MM.1S (cell line): Measurements from ENCODE around the gene CD109.

Source experiments
- DNase-seq: peaks from one replicate; pipeline ENCODE4 v3.0.0-alpha.2; 2015
- H2AFZ ChIP-seq: fragments of 300-600 bp; sonication (generic); 2 replicates; pipeline ENCODE4 v1.6.0; 2016; ENCODE audit warnings: antibody characterized with exemption, low read length
- H3F3A ChIP-seq: fragments of 300-600 bp; sonication (generic); 2 replicates; pipeline ENCODE4 v1.6.1; 2016; ENCODE audit warnings: mild to moderate bottlenecking, antibody characterized with exemption, low read length, moderate library complexity, mixed read lengths; ENCODE audit not compliant: insufficient read depth
- H3K27ac ChIP-seq: fragments of 300-600 bp; sonication (generic); 2 replicates; pipeline ENCODE4 v1.5.1; 2016; ENCODE audit warnings: mild to moderate bottlenecking, low read length
- H3K27me3 ChIP-seq: fragments of 300-600 bp; sonication (generic); replicated peaks from 2 replicates; pipeline ENCODE4 v1.6.0; 2016; ENCODE audit warnings: low read length; ENCODE audit not compliant: insufficient read depth
- H3K36me3 ChIP-seq: fragments of 300-600 bp; sonication (generic); replicated peaks from 2 replicates; pipeline ENCODE4 v1.6.1; 2016; ENCODE audit warnings: mild to moderate bottlenecking, low read length, mixed read lengths; ENCODE audit not compliant: insufficient read depth
- H3K4me1 ChIP-seq: fragments of 300-600 bp; sonication (generic); 2 replicates; pipeline ENCODE4 v1.6.1; 2016; ENCODE audit warnings: low read length, mixed read lengths
- H3K4me2 ChIP-seq: fragments of 300-600 bp; sonication (generic); 2 replicates; pipeline ENCODE4 v1.6.0; 2016; ENCODE audit warnings: low read depth, low read length
- H3K4me3 ChIP-seq: fragments of 300-600 bp; sonication (generic); 2 replicates; pipeline ENCODE4 v1.5.1; 2016; ENCODE audit warnings: low read length, mixed read lengths
- H3K79me2 ChIP-seq: fragments of 300-600 bp; sonication (generic); 2 replicates; pipeline ENCODE4 v1.6.1; 2016; ENCODE audit warnings: mixed run types, low read length, mixed read lengths
- H3K9ac ChIP-seq: fragments of 300-600 bp; sonication (generic); 2 replicates; pipeline ENCODE4 v1.6.1; 2016; ENCODE audit warnings: low read length, mixed read lengths
- H3K9me2 ChIP-seq: fragments of 300-600 bp; sonication (generic); replicated peaks from 2 replicates; pipeline ENCODE4 v1.6.1; 2016; ENCODE audit warnings: mild to moderate bottlenecking, low read length, mixed read lengths; ENCODE audit not compliant: insufficient read depth
- H3K9me3 ChIP-seq: fragments of 300-600 bp; sonication (generic); replicated peaks from 2 replicates; pipeline ENCODE4 v1.6.1; 2016; ENCODE audit warnings: mild to moderate bottlenecking, low read length, mixed read lengths; ENCODE audit not compliant: insufficient read depth
- H4K20me1 ChIP-seq: fragments of 300-600 bp; sonication (generic); 2 replicates; pipeline ENCODE4 v1.6.1; 2016; ENCODE audit warnings: mild to moderate bottlenecking, low read length, moderate library complexity, mixed read lengths; ENCODE audit not compliant: insufficient read depth
- EZH2 ChIP-seq: fragments of 300-600 bp; sonication (generic); optimal IDR thresholded peaks from 2 replicates; pipeline ENCODE3; 2017; ENCODE audit warnings: low read depth, mild to moderate bottlenecking, antibody characterized with exemption, low read length, mixed read lengths
- EZH2phosphoT487 ChIP-seq: fragments of 300-600 bp; sonication (generic); IDR thresholded peaks from 2 replicates; pipeline ENCODE4 v1.6.1; 2018; ENCODE audit warnings: antibody characterized with exemption, low read length
- TF ChIP-seq, protein P1 (sequence below): fragments of 300-600 bp; sonication (generic); IDR thresholded peaks from 2 replicates; pipeline ENCODE4 v1.5.1; 2016; ENCODE audit warnings: antibody characterized with exemption, low read length, mixed read lengths

The CD109 gene

DNA sequence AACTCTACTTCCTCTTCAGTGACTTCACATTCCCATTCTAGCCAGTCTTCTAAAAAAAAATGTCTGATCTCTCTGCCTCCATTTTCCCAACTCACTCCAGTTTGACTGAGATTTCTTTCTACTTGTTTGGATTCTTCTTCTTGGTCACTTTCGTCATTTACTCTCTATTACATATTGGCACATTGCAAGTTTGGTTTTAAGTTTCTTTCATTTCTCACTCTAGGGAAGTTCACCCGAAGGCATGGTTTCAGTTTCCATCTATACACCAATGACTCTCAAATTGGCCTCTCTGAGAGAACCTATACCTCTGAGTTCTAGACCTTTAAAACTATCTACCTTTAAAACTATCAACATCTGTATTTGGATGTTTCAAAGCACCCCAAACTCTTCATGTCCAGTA lies 51.3 kb downstream of the CD109 start:
- Histone ChIP-seq H3K27me3 (no peaks in the 10 kb centered on the region), H4K20me1 (no peaks in the 10 kb centered on the region), H3K4me3 (no peak overlapping the region), H3K27ac (peak overlapping the region; percentile 19; the same call in 1 of the 2 replicates), H3K36me3 (no peaks in the 10 kb centered on the region), H3K4me2 (peak overlapping the region; percentile 46), H3K9me3 (no peaks in the 10 kb centered on the region), H3K79me2 (no peaks in the 10 kb centered on the region), H3K9me2 (no peaks in the 10 kb centered on the region), H3K4me1 (peaks cover 15% of the 10 kb centered on the region), H2AFZ (no peak overlapping the region), H3F3A (peaks cover 7% of the 10 kb centered on the region), H3K9ac (no peak overlapping the region)
- DNase-seq: peak; percentile 72
- TF ChIP-seq, protein P1, sequence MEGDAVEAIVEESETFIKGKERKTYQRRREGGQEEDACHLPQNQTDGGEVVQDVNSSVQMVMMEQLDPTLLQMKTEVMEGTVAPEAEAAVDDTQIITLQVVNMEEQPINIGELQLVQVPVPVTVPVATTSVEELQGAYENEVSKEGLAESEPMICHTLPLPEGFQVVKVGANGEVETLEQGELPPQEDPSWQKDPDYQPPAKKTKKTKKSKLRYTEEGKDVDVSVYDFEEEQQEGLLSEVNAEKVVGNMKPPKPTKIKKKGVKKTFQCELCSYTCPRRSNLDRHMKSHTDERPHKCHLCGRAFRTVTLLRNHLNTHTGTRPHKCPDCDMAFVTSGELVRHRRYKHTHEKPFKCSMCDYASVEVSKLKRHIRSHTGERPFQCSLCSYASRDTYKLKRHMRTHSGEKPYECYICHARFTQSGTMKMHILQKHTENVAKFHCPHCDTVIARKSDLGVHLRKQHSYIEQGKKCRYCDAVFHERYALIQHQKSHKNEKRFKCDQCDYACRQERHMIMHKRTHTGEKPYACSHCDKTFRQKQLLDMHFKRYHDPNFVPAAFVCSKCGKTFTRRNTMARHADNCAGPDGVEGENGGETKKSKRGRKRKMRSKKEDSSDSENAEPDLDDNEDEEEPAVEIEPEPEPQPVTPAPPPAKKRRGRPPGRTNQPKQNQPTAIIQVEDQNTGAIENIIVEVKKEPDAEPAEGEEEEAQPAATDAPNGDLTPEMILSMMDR: no peak
- no peak for TF ChIP-seq EZH2phosphoT487
- no peak for TF ChIP-seq EZH2

DNA sequence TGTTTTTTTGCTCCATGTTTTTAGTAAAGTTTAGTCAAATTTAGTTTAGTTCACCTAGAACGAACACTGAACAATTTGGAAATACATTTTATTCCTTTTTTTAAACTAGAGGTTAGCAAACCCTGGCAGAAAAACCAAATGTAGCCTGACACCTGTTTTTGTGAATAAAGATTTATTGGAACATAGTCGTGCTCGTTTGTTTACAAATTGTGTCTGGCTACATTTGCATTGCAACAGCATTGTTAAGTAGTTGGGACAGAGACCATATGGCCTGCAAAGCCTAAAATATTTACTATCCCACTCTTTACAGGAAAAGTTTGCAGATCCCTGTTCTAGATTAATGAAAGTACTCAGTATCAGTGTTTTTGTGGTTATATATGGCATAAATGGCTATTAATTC lies 56.9 kb downstream of the CD109 start:
- Histone ChIP-seq H2AFZ (no peak overlapping the region), H3K4me3 (no peak overlapping the region), H3K4me2 (no peak overlapping the region), H3K79me2 (no peaks in the 10 kb centered on the region), H3K9me2 (no peaks in the 10 kb centered on the region), H3K27me3 (no peaks in the 10 kb centered on the region), H3K9me3 (no peaks in the 10 kb centered on the region), H3K36me3 (no peaks in the 10 kb centered on the region), H4K20me1 (no peaks in the 10 kb centered on the region), H3K9ac (no peak overlapping the region), H3F3A (no peaks in the 10 kb centered on the region), H3K4me1 (no peaks in the 10 kb centered on the region), H3K27ac (no peak overlapping the region)
- DNase-seq: no peak
- TF ChIP-seq EZH2phosphoT487: no peak
- TF ChIP-seq, protein P1: no peak
- no peak for TF ChIP-seq EZH2

DNA sequence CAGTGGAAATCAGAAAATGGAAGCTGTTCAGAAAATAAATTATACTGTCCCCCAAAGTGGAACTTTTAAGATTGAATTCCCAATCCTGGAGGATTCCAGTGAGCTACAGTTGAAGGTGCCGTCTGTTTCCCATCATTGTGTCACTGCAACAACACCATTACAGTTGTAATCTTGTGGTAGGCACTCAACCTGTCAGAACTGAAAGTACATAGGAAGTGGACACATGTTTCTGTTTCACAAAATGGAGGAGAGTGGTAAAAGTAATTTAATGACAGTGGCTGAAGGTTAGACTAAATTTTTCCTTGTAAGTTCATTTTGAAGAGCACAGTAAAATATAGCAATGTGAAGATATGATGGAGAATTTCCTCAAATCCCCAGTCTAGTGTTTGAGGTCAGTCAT lies 70.0 kb downstream of the CD109 start:
- H3K27ac ChIP-seq: no peak overlapping the region

More for the DNA sequence above, 70.0 kb downstream of the CD109 start:
- Histone ChIP-seq H3K36me3 (no peaks in the 10 kb centered on the region), H3K9ac (no peak overlapping the region), H2AFZ (no peak overlapping the region), H3K4me3 (no peak overlapping the region), H3K79me2 (no peaks in the 10 kb centered on the region), H4K20me1 (no peaks in the 10 kb centered on the region), H3K9me2 (no peaks in the 10 kb centered on the region), H3K9me3 (no peaks in the 10 kb centered on the region), H3K4me2 (peak overlapping the region; percentile 19; the same call in 1 of the 2 replicates), H3K27me3 (no peaks in the 10 kb centered on the region), H3F3A (no peaks in the 10 kb centered on the region), H3K4me1 (no peaks in the 10 kb centered on the region)
- peak; percentile 40 for DNase-seq
- TF ChIP-seq, protein P1: no peak
- no peak for TF ChIP-seq EZH2
- no peak for TF ChIP-seq EZH2phosphoT487
